ENCODE data around the gene JAKMIP3.
"Not testable (repeated sequence)": the region's sequence is repeated elsewhere in the genome, so short reads cannot be mapped to it uniquely, and the experiment has no call there.

JAKMIP3 gene

GRCh38 chr10:132064771-132065437 lies 842 bp upstream of the JAKMIP3 start:
- no peak for DNase-seq (ENCODE audit: low read depth)

GRCh38 chr10:132066186-132066585 lies 440 bp downstream of the JAKMIP3 start:
- DNase-seq (ENCODE audit: low read depth) = no peak

GRCh38 chr10:132066812-132067211 lies 1.1 kb downstream of the JAKMIP3 start:
- no peak for DNase-seq (ENCODE audit: low read depth)

- DNase-seq (ENCODE audit: low read depth) = no peak
Measured at GRCh38 chr10:132068431-132069121, 2.8 kb downstream of the JAKMIP3 start.

GRCh38 chr10:132069122-132069848 lies 3.5 kb downstream of the JAKMIP3 start:
- no peak for DNase-seq (ENCODE audit: low read depth)

- no peak for DNase-seq (ENCODE audit: low read depth)
Measured at GRCh38 chr10:132069849-132070182, 4.1 kb downstream of the JAKMIP3 start.

GRCh38 chr10:132070724-132071123 lies 5.0 kb downstream of the JAKMIP3 start:
- DNase-seq (ENCODE audit: low read depth) = no peak

GRCh38 chr10:132071667-132072066 lies 5.9 kb downstream of the JAKMIP3 start:
- no peak for DNase-seq (ENCODE audit: low read depth)

- no peak for DNase-seq (ENCODE audit: low read depth)
Measured at GRCh38 chr10:132075909-132076577, 10.3 kb downstream of the JAKMIP3 start.

GRCh38 chr10:132076578-132077081 lies 10.9 kb downstream of the JAKMIP3 start:
- no peak for DNase-seq (ENCODE audit: low read depth)

GRCh38 chr10:132077091-132077490 lies 11.3 kb downstream of the JAKMIP3 start:
- no peak for DNase-seq (ENCODE audit: low read depth)

- no peak for DNase-seq (ENCODE audit: low read depth)
Measured at GRCh38 chr10:132078746-132079345, 13.1 kb downstream of the JAKMIP3 start.

- not testable (repeated sequence) for DNase-seq (ENCODE audit: low read depth)
Measured at GRCh38 chr10:132084384-132084783, 18.6 kb downstream of the JAKMIP3 start.

- not testable (repeated sequence) for DNase-seq (ENCODE audit: low read depth)
Measured at GRCh38 chr10:132093236-132093635, 27.5 kb downstream of the JAKMIP3 start.

GRCh38 chr10:132094581-132095234 lies 29.0 kb downstream of the JAKMIP3 start:
- DNase-seq (ENCODE audit: low read depth) = no peak

GRCh38 chr10:132095403-132096113 lies 29.8 kb downstream of the JAKMIP3 start:
- no peak for DNase-seq (ENCODE audit: low read depth)

GRCh38 chr10:132096223-132096622 lies 30.5 kb downstream of the JAKMIP3 start:
- DNase-seq (ENCODE audit: low read depth) = no peak

- DNase-seq (ENCODE audit: low read depth) = no peak
Measured at GRCh38 chr10:132096863-132097478, 31.2 kb downstream of the JAKMIP3 start.

- DNase-seq (ENCODE audit: low read depth) = no peak
Measured at GRCh38 chr10:132097609-132098377, 32.0 kb downstream of the JAKMIP3 start.

All from stimulated activated CD8-positive, alpha-beta memory T cell treated with anti-CD3 and anti-CD28 coated beads, Interleukin-4, amount 100 ng/mL, for 24 hours (primary cell).